Upper lobe of right lung (tissue), 1 donor: ENCODE data around the gene PHLPP1. TPM values are rescaled to one million over a fixed set of nuclear protein-coding genes. Genes with fewer than 3 reads are reported as not detected.

Experiments
- ATAC-seq: fragments of 200-7000 bp; cut with Tn5 transposase; one replicate; pipeline ENCODE4 v1.9.1; 2020; ENCODE audit warnings: mild to moderate bottlenecking, moderate library complexity
- DNase-seq: peaks from one replicate; pipeline ENCODE4 v3.0.0-alpha.2; 2020
- H3K27ac ChIP-seq: fragments of 200-600 bp; one replicate; pipeline ENCODE4 v1.8.0; 2022
- H3K27me3 ChIP-seq: fragments of 200-600 bp; one replicate; pipeline ENCODE4 v1.8.0; 2022; ENCODE audit warnings: mild to moderate bottlenecking
- H3K36me3 ChIP-seq: fragments of 200-600 bp; one replicate; pipeline ENCODE4 v1.8.0; 2022
- H3K4me1 ChIP-seq: fragments of 200-600 bp; one replicate; pipeline ENCODE4 v1.8.0; 2022
- H3K4me3 ChIP-seq: fragments of 200-600 bp; one replicate; pipeline ENCODE4 v1.8.0; 2022; ENCODE audit warnings: mild to moderate bottlenecking
- H3K9me3 ChIP-seq: fragments of 200-600 bp; one replicate; pipeline ENCODE4 v1.8.0; 2022
- CTCF ChIP-seq: fragments of 200-600 bp; IDR thresholded peaks from one replicate; pipeline ENCODE4 v1.8.0; 2022; ENCODE audit warnings: antibody characterized with exemption
- intact Hi-C: fragments of 100-400 bp; cut with DNase I; formaldehyde crosslinking; loops from one replicate; pipeline ENCODE4 v1.11.0; 2022
- total RNA-seq: library from RNA; stranded (reverse); fragmentation: NEBNext Ultra II Directional; extraction: Animal tissue kit (Norgen Biotek cat#: 25700); gene quantifications from one replicate; pipeline ENCODE4 v1.2.1, GENCODE V29; 2021
- donor health status: DM: no; HTN: yes; CAD: no; lungs with severe emphysema.

The PHLPP1 gene
- total RNA-seq, 1 donor from 2014 or later, result 11.9 TPM

- H3K27ac ChIP-seq, result no peak overlapping the region
- no peaks in the 10 kb centered on the region for H3K4me1 ChIP-seq
- no peaks in the 10 kb centered on the region for H3K27me3 ChIP-seq
- TF ChIP-seq CTCF, result no peak
- DNase-seq (no peak), ATAC-seq (no peak)
- H3K36me3 ChIP-seq, result no peaks in the 10 kb centered on the region
- H3K4me3 ChIP-seq, result no peak overlapping the region
- intact Hi-C loops, result loop anchor here (5.0 kb wide), 1 partner anchor 304 kb away; no protein-coding TSS in a partner anchor
- no peaks in the 10 kb centered on the region for H3K9me3 ChIP-seq
Measured at GRCh38 chr18:63017977-63018376, 302.6 kb downstream of the PHLPP1 start.

- peak; percentile 42 for TF ChIP-seq CTCF
- no peaks in the 10 kb centered on the region for H3K9me3 ChIP-seq
- intact Hi-C loops, result no loop called here
- H3K4me3 ChIP-seq, result no peak overlapping the region
- ATAC-seq, result peak; percentile 53
- H3K4me1 ChIP-seq, result no peaks in the 10 kb centered on the region
- no peaks in the 10 kb centered on the region for H3K27me3 ChIP-seq
- H3K36me3 ChIP-seq, result no peaks in the 10 kb centered on the region
- no peak for DNase-seq
- H3K27ac ChIP-seq, result no peak overlapping the region
Measured at GRCh38 chr18:63022429-63023022, 307.2 kb downstream of the PHLPP1 start.

- intact Hi-C loops, result no loop called here
- ATAC-seq (peak; percentile 65), DNase-seq (no peak)
- no peak overlapping the region for H3K4me3 ChIP-seq
- no peaks in the 10 kb centered on the region for H3K27me3 ChIP-seq
- no peaks in the 10 kb centered on the region for H3K36me3 ChIP-seq
- H3K27ac ChIP-seq, result no peak overlapping the region
- peak; percentile 20 for TF ChIP-seq CTCF
- no peaks in the 10 kb centered on the region for H3K9me3 ChIP-seq
- H3K4me1 ChIP-seq, result no peaks in the 10 kb centered on the region
Measured at GRCh38 chr18:63025251-63026090, 310.1 kb downstream of the PHLPP1 start.

- no peak for DNase-seq
- Histone ChIP-seq H3K4me1 (no peaks in the 10 kb centered on the region), H3K27me3 (no peaks in the 10 kb centered on the region), H3K27ac (no peak overlapping the region), H3K4me3 (no peak overlapping the region), H3K9me3 (no peaks in the 10 kb centered on the region), H3K36me3 (no peaks in the 10 kb centered on the region)
- no peak for ATAC-seq
- no peak for TF ChIP-seq CTCF
- intact Hi-C loops, result no loop called here
Measured at GRCh38 chr18:63028380-63028779, 313.0 kb downstream of the PHLPP1 start.

Other genes with a start within 250 kb of the PHLPP1 start
- gene ZCCHC2, start 192.5 kb upstream of the PHLPP1 start, total RNA-seq, result 36.6 TPM